GM21381 (cell line): ENCODE measurements around the gene EYA2.

Experiments
- ATAC-seq: cut with Tn5 transposase; IDR thresholded peaks from one replicate; pipeline ENCODE4 v1.9.1; 2021; ENCODE audit warnings: mild to moderate bottlenecking, moderate library complexity; ENCODE audit not compliant: unreplicated experiment

The EYA2 gene

GRCh38 chr20:47133809-47134456, 239.3 kb downstream of the EYA2 start:
- no peak for ATAC-seq

- ATAC-seq, result no peak
Observed at GRCh38 chr20:47136782-47137181, 242.1 kb downstream of the EYA2 start.

GRCh38 chr20:47137231-47137870, 242.7 kb downstream of the EYA2 start:
- no peak for ATAC-seq

- ATAC-seq, result no peak
Observed at GRCh38 chr20:47139934-47140535, 245.4 kb downstream of the EYA2 start.

- ATAC-seq, result no peak
Observed at GRCh38 chr20:47141350-47141921, 246.8 kb downstream of the EYA2 start.

GRCh38 chr20:47141941-47142773, 247.5 kb downstream of the EYA2 start:
- no peak for ATAC-seq

GRCh38 chr20:47142774-47143170, 248.1 kb downstream of the EYA2 start:
- ATAC-seq, result no peak

- no peak for ATAC-seq
Observed at GRCh38 chr20:47143657-47144056, 249.0 kb downstream of the EYA2 start.

GRCh38 chr20:47144463-47144862, 249.8 kb downstream of the EYA2 start:
- ATAC-seq, result no peak

- ATAC-seq, result no peak
Observed at GRCh38 chr20:47146686-47147085, 252.0 kb downstream of the EYA2 start.

- no peak for ATAC-seq
Observed at GRCh38 chr20:47148059-47148458, 253.4 kb downstream of the EYA2 start.

GRCh38 chr20:47149939-47150338, 255.3 kb downstream of the EYA2 start:
- no peak for ATAC-seq

GRCh38 chr20:47150403-47151152, 255.9 kb downstream of the EYA2 start:
- ATAC-seq, result no peak

- no peak for ATAC-seq
Observed at GRCh38 chr20:47152068-47152467, 257.4 kb downstream of the EYA2 start.

GRCh38 chr20:47154089-47154488, 259.4 kb downstream of the EYA2 start:
- no peak for ATAC-seq

GRCh38 chr20:47156301-47157137, 261.9 kb downstream of the EYA2 start:
- ATAC-seq, result no peak

GRCh38 chr20:47159166-47159565, 264.5 kb downstream of the EYA2 start:
- no peak for ATAC-seq

- no peak for ATAC-seq
Observed at GRCh38 chr20:47160240-47160639, 265.6 kb downstream of the EYA2 start.

- no peak for ATAC-seq
Observed at GRCh38 chr20:47160992-47161391, 266.3 kb downstream of the EYA2 start.

GRCh38 chr20:47161411-47161810, 266.8 kb downstream of the EYA2 start:
- ATAC-seq, result no peak
